ENCODE data around the gene DDX1.

GRCh38 chr2:15652252-15652651 lies 60.6 kb downstream of the DDX1 start:
- TF ChIP-seq CTCF (IDR thresholded peaks at IDR 0.05) (no peak), POLR2A (IDR thresholded peaks at IDR 0.05) (no peak), POLR2AphosphoS5 (IDR thresholded peaks at IDR 0.05) (no peak)

Measured in breast epithelium (tissue), 3 donors.